Hypothalamus (tissue), 51 donors: Measurements from ENCODE around the gene MAML3.
A peak's percentile ranks its signal among the peaks of the same experiment; 100 is the strongest.

ENCODE experiments used
- DNase-seq, 51 donors: peaks; one replicate each; lab custom pipeline; 2025; lab: John Stamatoyannopoulos, UW

MAML3 gene

GRCh38 chr4:139940600-139940999 lies 213.4 kb downstream of the MAML3 start:
- DNase-seq = no peak

- DNase-seq = no peak
Measured at GRCh38 chr4:139938414-139938813, 215.6 kb downstream of the MAML3 start.

GRCh38 chr4:139935911-139936310 lies 218.1 kb downstream of the MAML3 start:
- no peak for DNase-seq

- DNase-seq = no peak
Measured at GRCh38 chr4:139934708-139935195, 219.2 kb downstream of the MAML3 start.

GRCh38 chr4:139934057-139934707 lies 219.8 kb downstream of the MAML3 start:
- DNase-seq = no peak

- no peak for DNase-seq
Measured at GRCh38 chr4:139933541-139933940, 220.4 kb downstream of the MAML3 start.

GRCh38 chr4:139933104-139933503 lies 220.9 kb downstream of the MAML3 start:
- DNase-seq = no peak

- DNase-seq = no peak
Measured at GRCh38 chr4:139924782-139925181, 229.2 kb downstream of the MAML3 start.

- DNase-seq = no peak
Measured at GRCh38 chr4:139922406-139923024, 231.5 kb downstream of the MAML3 start.

- peak in 1 of 51 donors; percentile 46 for DNase-seq
Measured at GRCh38 chr4:139921429-139922184, 232.4 kb downstream of the MAML3 start.

GRCh38 chr4:139920486-139921002 lies 233.4 kb downstream of the MAML3 start:
- DNase-seq = no peak

- DNase-seq = no peak
Measured at GRCh38 chr4:139919521-139919920, 234.5 kb downstream of the MAML3 start.

- no peak for DNase-seq
Measured at GRCh38 chr4:139919004-139919403, 235.0 kb downstream of the MAML3 start.

- no peak for DNase-seq
Measured at GRCh38 chr4:139918591-139918990, 235.4 kb downstream of the MAML3 start.

GRCh38 chr4:139917896-139918295 lies 236.1 kb downstream of the MAML3 start:
- no peak for DNase-seq

- no peak for DNase-seq
Measured at GRCh38 chr4:139916041-139916440, 237.9 kb downstream of the MAML3 start.

GRCh38 chr4:139915037-139915436 lies 238.9 kb downstream of the MAML3 start:
- no peak for DNase-seq

GRCh38 chr4:139913995-139914598 lies 239.9 kb downstream of the MAML3 start:
- no peak for DNase-seq

- DNase-seq = no peak
Measured at GRCh38 chr4:139913398-139913990, 240.5 kb downstream of the MAML3 start.

- no peak for DNase-seq
Measured at GRCh38 chr4:139912445-139912844, 241.5 kb downstream of the MAML3 start.

GRCh38 chr4:139910106-139910505 lies 243.9 kb downstream of the MAML3 start:
- no peak for DNase-seq
